AG09309 (cell line): Measurements from ENCODE around the gene TMEM233.

Experiments
- DNase-seq: peaks from one replicate; pipeline ENCODE4 v3.0.0-alpha.2; 2010; ENCODE audit warnings: low read depth
- H3K4me3 ChIP-seq: 2 replicates; pipeline ENCODE4 v1.5.1; 2011; ENCODE audit warnings: mild to moderate bottlenecking, low read depth, low read length, moderate library complexity; ENCODE audit not compliant: control insufficient read depth
- TF ChIP-seq, protein P1 (sequence below): IDR thresholded peaks from 2 replicates; pipeline ENCODE4 v1.5.1; 2011; ENCODE audit warnings: mild to moderate bottlenecking, low read depth, low read length, inconsistent platforms; ENCODE audit not compliant: insufficient read depth, control insufficient read depth; ENCODE audit errors: missing control alignments

TMEM233 gene

GRCh38 chr12:119669744-119670472 lies 76.3 kb downstream of the TMEM233 start:
- TF ChIP-seq, protein P1, sequence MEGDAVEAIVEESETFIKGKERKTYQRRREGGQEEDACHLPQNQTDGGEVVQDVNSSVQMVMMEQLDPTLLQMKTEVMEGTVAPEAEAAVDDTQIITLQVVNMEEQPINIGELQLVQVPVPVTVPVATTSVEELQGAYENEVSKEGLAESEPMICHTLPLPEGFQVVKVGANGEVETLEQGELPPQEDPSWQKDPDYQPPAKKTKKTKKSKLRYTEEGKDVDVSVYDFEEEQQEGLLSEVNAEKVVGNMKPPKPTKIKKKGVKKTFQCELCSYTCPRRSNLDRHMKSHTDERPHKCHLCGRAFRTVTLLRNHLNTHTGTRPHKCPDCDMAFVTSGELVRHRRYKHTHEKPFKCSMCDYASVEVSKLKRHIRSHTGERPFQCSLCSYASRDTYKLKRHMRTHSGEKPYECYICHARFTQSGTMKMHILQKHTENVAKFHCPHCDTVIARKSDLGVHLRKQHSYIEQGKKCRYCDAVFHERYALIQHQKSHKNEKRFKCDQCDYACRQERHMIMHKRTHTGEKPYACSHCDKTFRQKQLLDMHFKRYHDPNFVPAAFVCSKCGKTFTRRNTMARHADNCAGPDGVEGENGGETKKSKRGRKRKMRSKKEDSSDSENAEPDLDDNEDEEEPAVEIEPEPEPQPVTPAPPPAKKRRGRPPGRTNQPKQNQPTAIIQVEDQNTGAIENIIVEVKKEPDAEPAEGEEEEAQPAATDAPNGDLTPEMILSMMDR: no peak
- no peak overlapping the region; the same call in 1 of the 2 replicates for H3K4me3 ChIP-seq
- DNase-seq: no peak

GRCh38 chr12:119671070-119671469 lies 77.5 kb downstream of the TMEM233 start:
- DNase-seq: no peak
- TF ChIP-seq, protein P1: no peak
- no peak overlapping the region for H3K4me3 ChIP-seq

DNA sequence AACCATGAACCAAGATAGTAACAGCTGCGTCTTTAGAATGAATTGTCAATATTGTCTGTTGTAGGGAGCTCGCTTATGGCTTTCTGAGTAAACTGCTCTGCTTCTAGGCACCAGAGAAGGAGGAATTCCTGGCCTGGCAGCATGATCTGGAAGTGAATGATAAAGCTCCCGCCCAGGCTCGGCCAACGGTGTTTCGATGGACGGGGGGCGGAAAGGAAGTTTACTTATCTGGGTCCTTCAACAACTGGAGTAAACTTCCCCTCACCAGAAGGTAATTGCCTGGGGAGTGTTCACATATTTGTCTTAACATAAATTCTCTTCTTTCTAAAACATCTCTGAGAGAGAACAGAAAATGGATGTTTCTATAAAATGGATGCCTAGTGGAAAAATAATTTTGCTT lies 78.6 kb downstream of the TMEM233 start:
- H3K4me3 ChIP-seq: no peak overlapping the region
- TF ChIP-seq, protein P1: no peak
- DNase-seq: no peak

DNA sequence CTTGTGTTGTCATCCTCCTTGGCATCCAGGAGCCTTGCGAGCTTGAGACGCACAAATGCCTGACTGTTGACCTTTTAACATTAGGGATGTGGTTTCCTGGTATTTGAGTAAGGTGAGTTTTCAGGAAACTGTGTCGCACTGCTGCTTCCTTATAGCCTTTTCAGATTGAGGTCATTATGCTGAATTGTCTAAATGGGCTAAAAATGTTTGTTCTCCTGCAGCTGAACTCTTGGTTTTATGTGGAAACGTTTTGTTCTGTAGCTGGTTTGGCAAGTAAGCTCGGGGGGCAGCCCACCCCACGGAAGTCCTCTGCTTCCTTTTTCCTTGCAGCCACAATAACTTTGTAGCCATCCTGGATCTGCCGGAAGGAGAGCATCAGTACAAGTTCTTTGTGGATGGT lies 80.1 kb downstream of the TMEM233 start:
- DNase-seq: no peak
- TF ChIP-seq, protein P1: no peak
- H3K4me3 ChIP-seq: no peak overlapping the region

DNA sequence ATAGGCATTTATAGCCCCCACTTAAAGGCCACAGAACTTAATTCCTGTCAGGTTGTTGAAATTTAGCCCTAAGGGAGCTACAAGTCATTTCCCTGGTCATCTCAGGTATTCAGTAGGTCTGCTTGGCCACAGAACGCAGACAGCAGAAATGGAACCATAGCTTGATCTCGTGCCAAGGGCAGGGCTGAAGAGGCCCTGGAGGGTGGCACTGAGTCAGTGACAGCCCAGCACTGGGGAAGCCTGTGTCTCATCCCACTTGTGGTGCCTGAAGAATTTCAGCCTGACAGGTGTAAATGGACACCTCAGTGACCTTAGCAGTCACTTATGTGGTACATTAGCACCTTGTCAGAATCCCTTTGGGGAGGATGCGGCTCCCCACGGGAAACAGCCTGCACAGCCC lies 81.0 kb downstream of the TMEM233 start:
- no peak overlapping the region for H3K4me3 ChIP-seq
- TF ChIP-seq, protein P1: no peak
- DNase-seq: no peak

- TF ChIP-seq, protein P1: no peak
- no peak for DNase-seq
- no peak overlapping the region for H3K4me3 ChIP-seq
Measured at GRCh38 chr12:119676022-119676421, 82.4 kb downstream of the TMEM233 start.
